T-helper 2 cell treated with Interferon-gamma antibody and Interleukin-4, amounts not matched to agents 100 ng/mL and 5 ng/mL, for 36 hours (primary cell): Measurements from ENCODE around the gene CDT1. TPM values are rescaled to one million over a fixed set of nuclear protein-coding genes. Genes with fewer than 3 reads are reported as not detected.

Experiments
- intact Hi-C: fragments of 100-400 bp; cut with micrococcal nuclease; formaldehyde crosslinking; loops from one replicate; pipeline ENCODE4 v1.15.1; 2023
- total RNA-seq: library from RNA; stranded (reverse); gene quantifications from 2 replicates; pipeline ENCODE4 v1.2.3, GENCODE V29; 2022

Gene CDT1
- total RNA-seq, 1 donor from 2014 or later = 95.3 TPM

GRCh38 chr16:88800277-88800592 is 3.4 kb upstream of the CDT1 start:
- intact Hi-C loops = loop anchor here (5.0 kb wide), 3 partner anchors 58 to 228 kb away; partner anchors contain the start of gene ZC3H18

DNA sequence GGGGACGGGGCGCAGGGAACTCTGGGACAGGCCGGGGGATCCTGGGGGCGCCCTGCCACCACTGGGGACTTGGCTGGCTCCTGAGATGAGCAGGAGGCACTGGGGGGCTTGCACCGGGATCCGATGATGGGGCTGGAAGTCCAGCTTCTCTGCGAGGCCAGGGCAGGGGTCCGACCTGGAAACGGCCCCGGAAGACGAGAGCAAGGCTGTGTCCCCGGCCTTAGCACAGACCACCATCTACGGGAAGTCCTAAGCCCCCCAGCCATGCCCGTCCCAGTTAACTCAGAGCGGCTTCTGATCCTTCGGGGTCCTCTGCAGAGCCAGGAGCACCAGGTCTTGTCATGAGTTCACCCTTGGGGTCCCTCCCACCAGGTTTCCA is 573 bp downstream of the CDT1 start:
- intact Hi-C loops = loop anchor here (5.0 kb wide), 3 partner anchors 62 to 232 kb away; partner anchors contain the start of gene ZC3H18

- intact Hi-C loops = loop anchor here (5.0 kb wide), 3 partner anchors 62 to 232 kb away; partner anchors contain the start of gene ZC3H18
Observed at GRCh38 chr16:88804552-88805339, 1.2 kb downstream of the CDT1 start.

DNA sequence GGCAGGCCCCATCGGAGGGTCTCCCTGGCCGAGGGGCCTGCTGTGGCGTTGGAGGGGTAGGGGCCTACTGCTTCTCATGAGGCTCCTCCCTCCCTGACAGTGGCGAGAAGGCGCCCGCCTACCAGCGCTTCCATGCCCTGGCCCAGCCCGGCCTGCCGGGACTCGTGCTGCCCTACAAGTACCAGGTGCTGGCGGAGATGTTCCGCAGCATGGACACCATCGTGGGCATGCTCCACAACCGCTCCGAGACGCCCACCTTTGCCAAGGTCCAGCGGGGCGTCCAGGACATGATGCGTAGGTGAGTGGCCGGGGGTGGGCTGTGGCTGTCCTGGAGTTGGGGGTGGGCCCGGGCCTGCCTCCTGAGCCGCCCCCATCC is 1.7 kb downstream of the CDT1 start:
- intact Hi-C loops = no loop called here

DNA sequence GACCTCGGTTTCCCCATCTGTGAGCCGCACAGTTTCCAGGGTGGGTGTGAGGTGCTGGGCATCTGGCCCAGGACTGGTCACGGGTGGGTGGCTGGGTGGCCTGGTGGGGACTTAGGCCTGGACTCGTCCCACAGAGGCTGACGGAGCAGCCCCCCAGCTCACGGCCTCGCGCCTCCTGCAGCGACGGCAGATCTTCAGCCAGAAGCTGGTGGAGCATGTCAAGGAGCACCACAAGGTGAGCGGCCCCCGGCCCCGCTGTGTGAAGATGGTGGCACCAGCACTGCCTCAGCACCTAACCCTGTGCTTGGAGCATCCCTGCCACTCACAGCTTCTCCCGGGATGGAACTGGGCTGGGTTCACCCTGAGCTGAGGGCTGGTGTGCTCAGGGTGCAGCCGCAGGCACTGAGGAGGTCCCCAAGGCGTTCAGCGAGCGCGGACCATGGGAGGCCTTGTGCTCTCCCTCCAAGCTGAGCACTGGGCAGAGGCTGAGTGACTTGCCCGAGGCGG is 2.4 kb downstream of the CDT1 start:
- intact Hi-C loops = no loop called here

DNA sequence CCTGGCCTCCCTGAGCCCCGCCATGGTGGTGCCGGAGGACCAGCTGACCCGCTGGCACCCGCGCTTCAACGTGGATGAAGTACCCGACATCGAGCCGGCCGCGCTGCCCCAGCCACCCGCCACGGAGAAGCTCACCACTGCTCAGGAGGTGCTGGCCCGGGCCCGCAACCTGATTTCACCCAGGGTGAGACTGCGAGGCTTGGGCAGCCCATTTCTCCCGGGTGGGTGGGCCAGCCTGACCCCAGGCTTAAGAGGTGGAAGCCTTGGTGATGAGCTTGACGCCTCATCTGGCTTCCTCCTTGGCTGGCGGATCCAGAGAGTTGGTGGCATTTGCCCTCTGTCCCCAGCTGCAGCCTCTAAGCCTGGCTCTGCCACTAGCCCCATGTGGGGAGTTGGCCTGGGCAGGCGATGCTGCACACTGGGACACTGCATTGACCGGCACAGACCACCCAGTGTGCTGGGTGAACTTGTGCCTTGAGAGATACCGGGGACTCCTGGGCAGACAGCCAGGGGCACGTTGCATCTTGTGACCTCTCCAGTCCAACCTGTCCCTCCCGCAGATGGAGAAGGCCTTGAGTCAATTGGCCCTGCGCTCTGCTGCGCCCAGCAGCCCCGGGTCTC is 3.0 kb downstream of the CDT1 start:
- intact Hi-C loops = no loop called here

DNA sequence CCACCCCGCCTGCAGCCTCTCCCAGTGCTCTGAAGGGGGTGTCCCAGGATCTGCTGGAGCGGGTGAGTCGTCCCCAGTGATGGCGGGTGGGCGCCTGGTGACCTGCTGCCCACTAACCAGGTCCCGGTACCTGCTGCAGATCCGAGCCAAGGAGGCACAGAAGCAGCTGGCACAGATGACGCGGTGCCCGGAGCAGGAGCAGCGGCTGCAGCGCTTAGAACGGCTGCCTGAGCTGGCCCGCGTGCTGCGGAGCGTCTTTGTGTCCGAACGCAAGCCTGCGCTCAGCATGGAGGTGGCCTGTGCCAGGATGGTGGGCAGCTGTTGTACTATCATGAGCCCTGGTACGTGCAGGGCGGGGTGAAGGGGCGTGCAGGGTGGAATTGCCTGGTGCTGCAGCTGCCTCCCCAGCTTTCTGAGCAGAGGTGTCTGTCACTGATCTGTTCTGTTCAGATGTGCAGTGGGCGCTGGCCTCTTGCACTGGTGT is 3.6 kb downstream of the CDT1 start:
- intact Hi-C loops = no loop called here

DNA sequence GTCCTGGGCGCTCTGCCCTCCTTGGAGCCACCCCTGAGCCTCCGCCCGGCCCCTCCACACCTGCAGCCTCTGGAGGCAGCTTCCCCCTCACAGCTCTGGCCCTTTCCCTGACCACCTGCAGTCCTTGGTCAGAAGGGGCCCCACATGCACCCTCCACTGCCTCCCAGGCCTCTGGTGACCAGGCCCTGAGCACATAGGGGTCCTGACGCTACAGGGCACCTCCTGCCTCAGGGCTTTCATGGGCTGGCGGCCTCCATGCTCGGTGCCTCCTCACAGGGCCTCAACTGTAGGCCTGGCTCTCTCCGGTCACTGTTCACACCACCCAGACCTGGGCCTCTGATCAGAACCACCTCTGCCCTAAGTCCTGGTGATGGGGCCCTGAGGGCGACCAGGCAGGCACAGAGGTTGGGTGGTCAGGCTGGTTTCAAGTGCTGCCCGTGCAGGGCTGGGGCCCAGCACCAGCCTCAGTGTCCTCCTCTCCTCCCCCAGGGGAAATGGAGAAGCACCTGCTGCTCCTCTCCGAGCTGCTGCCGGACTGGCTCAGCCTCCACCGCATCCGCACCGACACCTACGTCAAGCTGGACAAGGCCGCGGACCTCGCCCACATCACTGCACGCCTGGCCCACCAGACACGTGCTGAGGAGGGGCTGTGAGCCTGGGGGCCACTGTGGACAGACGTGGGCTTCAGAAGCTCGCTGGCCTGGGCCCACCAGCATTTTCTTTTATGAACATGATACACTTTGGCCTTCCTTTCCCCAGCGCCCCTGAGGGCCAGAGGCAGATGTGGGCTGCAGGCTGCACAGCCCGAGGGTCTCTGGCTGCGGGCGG is 4.3 kb downstream of the CDT1 start:
- intact Hi-C loops = no loop called here

DNA sequence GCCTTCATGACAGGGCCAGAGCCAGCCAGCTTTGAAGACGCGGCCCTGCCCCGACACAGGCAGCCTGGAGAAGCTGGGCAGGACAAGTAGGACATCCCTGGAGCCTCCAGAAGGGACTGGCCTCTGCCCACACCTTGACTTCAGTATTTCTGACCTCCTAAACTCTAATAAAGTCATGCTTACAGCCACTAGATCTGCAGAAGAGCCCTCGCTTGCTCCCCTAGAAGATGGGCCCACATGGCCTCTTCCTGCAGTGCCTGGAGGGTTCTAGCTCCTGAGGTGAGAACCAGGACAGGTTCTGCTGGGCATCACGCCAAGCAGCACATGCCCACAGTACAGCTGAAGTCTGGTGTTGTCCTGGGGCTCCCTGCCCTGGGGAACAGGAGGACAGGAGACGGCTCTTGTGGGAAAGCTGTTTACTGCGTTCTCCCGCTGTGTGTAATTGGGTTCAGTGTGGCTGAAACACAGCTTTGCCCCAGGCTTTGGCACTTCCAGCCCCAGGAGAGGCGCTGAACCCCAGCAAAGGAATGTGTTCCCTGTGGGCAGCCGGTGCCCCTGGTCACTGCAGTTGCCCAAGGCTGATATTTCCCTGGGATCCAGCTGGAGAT is 5.6 kb downstream of the CDT1 start:
- intact Hi-C loops = no loop called here

DNA sequence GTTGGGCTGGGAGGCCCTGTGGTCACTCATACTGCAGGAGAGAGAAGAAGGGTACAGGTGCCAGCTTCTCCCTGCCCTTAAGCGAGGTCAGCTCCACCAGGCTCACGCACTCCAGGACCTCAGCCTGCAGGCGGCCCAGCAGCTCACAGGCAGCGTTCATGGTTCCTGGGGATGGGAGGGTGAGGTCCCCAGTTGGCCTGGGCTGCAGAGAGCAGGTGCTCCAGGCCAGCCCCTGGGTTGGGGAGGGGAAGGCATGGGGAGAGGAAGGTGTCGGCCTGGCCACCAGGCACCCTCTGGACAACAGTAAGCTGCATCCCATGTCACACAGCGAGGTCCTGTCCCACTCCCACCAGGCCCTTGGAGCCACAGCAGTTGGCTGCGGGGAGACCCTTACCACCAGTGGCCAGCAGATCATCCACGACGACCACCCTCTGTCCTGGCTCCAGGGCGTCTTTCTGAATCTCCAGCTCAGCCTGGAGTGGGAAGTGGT is 6.1 kb downstream of the CDT1 start:
- intact Hi-C loops = loop anchor here (2.0 kb wide), 1 partner anchor 361 kb away; the partner anchor contains the start of gene CDH15

DNA sequence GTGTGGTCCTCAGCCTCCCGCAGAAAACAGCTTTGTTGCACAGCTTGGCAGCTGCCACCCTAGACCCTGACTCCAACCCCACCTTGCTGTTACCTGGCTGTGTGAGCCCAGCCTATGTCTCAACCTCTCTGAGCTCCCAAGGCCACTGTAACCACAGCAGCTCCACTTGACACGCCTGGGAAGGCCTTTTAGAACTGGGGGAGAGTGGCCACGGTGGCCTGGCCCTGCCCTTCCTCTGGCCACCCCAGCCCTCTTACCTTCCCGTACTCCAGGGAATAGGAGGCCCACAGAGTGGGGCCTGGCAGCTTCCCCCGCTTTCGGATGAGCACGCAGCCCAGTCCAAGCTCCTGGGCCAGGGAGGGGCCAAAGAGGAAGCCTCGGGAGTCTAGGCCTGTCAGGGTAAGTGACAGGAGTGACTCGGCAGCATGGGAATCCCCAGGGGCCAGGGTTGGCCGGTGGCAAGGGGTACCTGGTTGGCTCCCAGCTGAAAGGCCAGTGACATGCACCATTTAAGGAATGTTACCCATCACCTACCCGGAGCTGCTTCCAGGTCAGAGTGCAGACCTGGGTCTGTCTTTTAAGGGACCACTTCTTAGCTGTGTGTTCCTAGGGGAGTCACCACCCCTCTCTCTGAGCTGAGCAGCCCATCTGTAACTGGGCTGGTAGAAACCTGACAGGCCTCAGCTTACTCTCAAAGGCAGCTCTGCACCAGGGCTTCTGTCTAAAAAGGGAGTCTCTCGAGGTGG is 6.8 kb downstream of the CDT1 start:
- intact Hi-C loops = loop anchor here (2.0 kb wide), 1 partner anchor 360 kb away; the partner anchor contains the start of gene CDH15

- intact Hi-C loops = loop anchor here (1.0 to 2.0 kb wide), 3 partner anchors 8 to 360 kb away; partner anchors contain the start of genes CDH15, CDT1 and TRAPPC2L
Observed at GRCh38 chr16:88810912-88811768, 7.6 kb downstream of the CDT1 start.

DNA sequence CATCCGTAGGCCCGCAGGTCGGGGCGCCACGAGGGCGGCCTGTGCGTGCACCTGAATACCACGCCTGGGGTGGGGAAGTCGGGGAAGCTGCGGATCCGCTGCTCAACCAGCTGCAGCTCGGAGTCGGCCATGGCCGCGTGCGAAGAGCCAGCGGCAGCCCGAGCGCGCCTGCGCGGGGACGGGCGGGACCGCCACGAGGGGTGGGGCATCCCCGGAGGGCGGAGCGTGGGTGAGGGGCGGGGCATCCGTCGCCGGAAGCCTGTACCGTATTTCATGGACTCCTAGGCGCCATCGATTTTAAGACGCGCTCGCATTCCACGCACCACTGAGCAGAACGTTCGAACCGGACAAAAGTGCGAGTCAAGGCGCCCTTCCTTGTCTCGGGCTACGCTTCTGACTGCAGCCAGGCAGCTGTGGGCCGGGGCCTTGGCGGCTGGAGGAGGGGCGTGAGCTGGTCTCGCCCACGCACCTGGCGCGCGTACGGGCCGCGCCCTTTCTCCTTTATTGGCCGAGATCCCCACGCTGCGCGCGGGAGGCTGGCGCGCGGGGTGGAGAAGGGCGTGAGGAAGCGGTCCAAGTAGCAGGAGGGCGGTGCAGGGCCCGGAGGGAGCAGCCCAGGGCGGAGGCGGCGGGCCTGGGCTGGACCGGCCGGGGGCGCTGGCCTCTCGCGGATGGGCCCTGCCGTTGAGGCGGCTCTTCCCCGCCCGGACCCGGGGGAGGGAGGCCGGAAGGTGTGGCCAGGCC is 8.4 kb downstream of the CDT1 start, which contains the start of gene APRT:
APRT (minus strand) TSS at position 160 of the 744 bp plus-strand sequence; CDS start at position 131, 29 bp downstream.
- intact Hi-C loops = loop anchor here (1.0 to 2.0 kb wide), 3 partner anchors 9 to 359 kb away; partner anchors contain the start of genes CDH15, CDT1 and TRAPPC2L

- intact Hi-C loops = no loop called here
Observed at GRCh38 chr16:88812513-88813268, 9.1 kb downstream of the CDT1 start.

- intact Hi-C loops = no loop called here
Observed at GRCh38 chr16:88813269-88814143, 9.9 kb downstream of the CDT1 start.

GRCh38 chr16:88814144-88814502 is 10.5 kb downstream of the CDT1 start:
- intact Hi-C loops = no loop called here
